Stimulated activated CD8-positive, alpha-beta memory T cell treated with anti-CD3 and anti-CD28 coated beads, Interleukin-4, amount 100 ng/mL, for 24 hours (primary cell): ENCODE results near the gene ACSL1.

Experiments used
- DNase-seq: peaks from one replicate; pipeline ENCODE4 v3.0.0-alpha.2; 2020; ENCODE audit warnings: low read depth

Gene ACSL1

DNA sequence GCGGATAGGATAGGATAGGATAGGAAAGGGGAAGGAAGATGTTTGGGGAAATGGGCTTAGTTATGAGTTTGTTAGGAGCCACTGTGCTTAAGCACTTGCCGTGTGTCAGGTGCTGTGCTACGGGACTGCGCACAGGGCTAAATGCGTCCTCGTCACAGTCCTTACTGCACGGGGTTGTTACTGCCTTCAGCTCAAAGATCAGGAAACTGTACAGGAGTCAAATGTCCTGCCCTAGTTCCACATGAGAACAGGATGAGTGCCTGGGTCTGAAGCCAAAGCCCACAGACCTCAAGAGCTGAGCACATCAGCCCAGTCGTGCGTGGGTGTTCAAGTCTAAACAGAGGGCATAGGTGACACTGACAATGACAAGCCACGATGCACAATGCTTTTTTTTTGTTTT lies 15.0 kb downstream of the ACSL1 start:
- DNase-seq: no peak

DNA sequence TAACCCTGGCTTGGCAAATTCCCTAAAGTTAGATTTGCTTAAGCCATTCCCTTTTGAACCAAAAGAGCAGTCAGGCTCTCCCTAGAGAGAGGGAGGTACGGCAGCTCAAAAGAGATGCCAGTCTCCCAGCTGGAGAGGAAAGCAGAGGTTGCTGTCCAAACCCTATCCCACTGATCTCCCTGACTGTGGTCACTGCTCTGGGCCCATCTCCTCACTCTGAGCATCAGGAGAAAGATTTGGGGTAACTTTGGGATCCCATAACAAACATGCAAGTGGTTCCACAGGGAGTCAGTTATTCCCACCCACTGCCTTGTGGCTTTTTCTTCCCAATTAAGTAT lies 17.1 kb downstream of the ACSL1 start:
- DNase-seq: no peak

DNA sequence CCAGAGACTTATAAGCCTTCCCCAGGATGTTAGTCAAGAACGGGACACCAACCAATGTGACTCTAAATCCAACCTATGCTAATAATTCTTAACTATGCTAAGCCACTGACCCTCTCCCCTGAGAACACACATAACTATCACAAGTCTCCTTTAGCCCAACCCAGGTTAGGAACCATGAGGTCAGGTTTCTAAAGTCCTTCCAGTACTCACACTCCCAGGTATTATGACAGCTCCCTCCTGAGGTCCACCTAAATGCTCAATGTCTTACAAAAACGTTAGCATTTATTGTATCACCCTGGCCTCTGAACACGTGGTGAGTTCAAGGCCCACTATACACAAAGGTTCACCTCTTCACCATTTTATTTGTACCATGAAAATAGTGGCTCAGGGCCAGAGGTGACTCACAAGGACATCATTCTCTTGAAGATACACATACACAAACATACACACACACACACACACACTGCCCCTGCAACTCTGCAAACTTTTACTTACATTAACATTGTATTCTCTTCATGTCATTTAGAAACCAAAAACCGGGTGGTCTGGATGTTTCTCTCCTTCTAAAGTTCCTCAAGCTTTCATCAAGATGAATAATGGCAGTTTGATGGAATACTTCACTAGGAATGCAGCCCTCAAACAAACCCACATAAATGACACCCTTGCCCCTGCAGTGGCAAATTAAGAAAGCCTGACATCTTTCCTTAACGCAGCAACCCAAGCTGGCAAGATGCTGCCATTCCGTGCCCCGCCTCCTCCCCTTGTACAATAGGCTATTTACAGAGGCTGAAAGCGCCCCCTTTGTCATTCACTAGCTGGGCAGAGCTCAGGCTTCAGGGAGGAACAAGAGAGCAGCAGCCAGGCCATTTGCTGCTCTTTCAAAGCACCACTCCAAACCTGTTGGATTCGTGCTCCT lies 17.7 kb downstream of the ACSL1 start:
- DNase-seq: no peak

DNA sequence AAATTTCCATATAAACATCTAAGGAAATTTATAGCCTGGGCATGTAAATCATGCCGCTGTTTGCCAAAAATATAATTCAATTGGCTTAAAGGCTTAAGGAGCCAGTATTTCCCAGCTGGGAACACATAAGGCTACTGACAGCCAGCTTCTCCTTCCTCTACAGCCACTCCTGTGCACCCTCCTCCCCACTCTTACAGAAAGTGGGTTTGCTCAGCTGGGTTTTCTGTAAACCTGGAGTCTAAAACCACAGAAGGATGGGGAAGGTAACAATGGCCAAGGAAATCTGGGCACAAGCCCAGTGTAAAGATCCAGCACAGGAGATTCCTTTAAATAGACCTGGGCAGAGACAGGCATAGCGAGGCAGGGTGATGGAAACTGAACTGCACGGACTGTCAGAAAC lies 18.5 kb downstream of the ACSL1 start:
- DNase-seq: no peak

DNA sequence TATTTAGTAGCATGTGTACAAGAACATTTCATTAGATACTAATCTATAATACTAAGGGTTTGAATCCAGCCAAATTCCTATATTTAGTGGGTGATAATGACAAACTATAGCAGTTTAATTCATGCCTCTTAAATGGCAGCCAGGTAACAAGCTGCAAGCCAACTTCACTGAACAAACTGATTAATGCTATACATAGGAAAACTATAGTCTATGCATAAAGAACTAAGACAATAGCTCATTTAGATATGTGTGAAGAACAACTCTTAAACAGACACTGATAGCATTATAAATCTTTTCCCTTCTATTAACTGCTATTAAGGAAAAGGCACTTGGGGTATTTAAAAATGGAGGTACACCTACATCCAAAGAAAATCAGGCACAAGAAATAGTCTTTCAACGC lies 19.1 kb downstream of the ACSL1 start:
- DNase-seq: no peak

DNA sequence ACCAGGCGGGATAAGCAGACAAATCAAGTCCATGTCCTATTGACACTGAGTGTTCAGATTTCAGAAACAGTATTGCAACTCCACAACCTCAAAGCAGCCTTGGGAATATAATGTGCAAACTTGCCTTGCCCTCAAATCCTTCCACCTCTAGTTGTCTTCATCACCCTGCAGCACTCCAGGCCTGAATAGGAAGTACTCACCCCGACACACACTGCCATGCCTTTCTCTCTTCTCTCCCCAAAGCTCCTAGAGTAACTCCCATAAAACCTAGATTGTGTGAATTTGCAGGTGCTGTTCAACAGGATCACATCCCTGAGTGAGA lies 19.6 kb downstream of the ACSL1 start:
- no peak for DNase-seq

DNA sequence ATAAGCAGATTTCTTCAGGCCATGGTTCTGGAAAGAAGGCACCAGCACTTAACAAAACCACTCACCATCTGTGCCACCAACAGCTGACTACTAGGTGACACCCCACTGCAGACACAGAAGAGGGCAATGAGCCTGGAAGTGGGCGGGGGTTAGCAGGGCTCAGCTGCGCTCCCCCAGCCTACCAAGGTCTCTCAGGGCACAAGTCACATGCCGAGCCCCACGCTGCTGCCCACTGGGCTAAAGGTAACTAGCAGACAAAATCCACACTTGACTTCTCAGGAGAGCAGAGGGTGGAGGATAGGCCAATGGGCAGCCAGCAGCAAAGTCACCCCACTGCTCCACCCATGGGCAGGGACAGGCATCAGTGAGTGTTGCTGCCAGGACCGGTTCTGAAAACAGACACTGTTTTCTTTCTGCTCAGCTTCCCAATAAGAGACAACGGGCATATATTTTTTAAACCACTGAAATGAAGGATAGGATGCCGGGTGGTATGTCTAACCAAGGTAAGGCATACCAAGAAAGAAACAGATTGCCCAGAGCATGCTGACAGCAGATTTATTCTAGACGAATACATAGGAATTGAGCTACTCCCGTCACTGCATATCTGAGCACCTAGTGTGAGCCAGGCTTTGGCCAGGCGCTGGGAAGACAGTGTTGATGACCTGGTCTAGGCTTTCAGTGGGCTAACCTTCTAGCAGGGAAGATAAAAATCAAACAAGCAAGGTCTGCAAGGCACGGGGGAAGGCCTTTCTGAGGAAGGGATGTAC lies 20.1 kb downstream of the ACSL1 start:
- no peak for DNase-seq

DNA sequence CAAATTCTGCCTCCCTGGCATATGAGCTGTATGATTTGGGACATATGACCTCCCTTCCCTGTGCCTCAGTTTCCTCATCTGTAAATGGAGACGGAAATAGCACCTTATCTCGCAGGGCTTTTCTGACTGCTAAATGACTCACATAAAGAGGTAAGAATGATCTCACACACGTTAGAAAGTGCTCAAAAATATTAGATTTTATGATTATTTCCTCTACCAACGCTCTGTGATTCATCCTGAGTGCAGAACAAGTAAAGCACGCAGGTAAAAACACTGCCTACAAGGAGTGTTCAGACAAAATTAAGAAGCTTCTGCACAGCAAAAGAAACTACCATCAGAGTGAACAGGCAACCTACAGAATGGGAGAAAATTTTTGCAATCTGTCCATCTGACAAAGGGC lies 21.1 kb downstream of the ACSL1 start:
- no peak for DNase-seq

DNA sequence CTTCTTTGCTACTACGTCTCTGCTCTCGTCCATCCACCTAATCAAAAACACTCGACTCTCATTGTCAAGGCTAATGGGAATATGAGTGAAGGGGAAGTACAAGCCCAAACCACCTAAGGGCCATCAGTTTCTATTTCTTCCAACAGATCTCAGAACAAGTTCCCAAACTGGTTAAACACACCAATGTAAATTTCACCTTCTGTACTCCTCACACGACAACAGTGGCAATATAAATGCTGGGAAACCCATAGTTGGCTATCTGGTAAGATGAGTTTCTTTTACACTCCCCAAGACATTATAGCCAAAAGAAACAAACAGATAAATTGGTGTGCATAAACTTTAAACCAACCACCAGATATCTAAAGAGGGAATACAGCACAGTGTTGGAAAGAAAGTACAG lies 21.9 kb downstream of the ACSL1 start:
- no peak for DNase-seq

DNA sequence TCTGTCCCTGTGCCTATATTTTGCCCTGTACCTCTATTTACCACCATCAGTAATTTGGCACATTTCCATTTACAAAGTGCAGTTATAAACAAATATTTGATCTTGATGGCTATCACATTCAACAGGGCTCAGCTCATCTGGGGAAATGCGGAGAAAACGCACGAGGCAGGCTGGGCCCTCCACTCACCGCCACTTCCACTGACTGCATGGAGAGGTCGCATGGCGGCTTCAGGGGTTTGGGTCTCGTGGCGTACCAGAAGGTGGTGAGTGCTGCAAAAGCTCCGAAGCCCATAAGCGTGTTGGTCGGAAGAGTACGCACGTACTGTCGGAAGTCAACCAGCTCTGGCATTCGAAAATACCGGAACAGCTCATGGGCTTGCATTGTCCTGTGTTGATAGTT lies 22.6 kb downstream of the ACSL1 start:
- DNase-seq: no peak

DNA sequence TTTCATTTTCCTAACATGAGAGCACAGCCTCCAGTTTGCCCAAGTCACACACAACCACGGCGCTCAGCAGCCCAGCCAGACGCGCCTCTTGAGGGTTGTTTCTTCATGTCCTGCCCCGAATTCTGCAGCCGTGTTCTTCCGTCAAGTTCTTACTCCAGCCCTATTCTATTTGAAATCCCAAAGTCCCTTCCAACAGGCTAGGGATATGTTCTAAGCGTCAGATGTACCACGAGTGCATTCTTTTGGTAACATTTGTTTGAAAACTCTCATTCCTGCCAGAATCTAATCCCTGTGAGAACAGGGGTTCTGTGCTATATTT lies 23.1 kb downstream of the ACSL1 start:
- no peak for DNase-seq

DNA sequence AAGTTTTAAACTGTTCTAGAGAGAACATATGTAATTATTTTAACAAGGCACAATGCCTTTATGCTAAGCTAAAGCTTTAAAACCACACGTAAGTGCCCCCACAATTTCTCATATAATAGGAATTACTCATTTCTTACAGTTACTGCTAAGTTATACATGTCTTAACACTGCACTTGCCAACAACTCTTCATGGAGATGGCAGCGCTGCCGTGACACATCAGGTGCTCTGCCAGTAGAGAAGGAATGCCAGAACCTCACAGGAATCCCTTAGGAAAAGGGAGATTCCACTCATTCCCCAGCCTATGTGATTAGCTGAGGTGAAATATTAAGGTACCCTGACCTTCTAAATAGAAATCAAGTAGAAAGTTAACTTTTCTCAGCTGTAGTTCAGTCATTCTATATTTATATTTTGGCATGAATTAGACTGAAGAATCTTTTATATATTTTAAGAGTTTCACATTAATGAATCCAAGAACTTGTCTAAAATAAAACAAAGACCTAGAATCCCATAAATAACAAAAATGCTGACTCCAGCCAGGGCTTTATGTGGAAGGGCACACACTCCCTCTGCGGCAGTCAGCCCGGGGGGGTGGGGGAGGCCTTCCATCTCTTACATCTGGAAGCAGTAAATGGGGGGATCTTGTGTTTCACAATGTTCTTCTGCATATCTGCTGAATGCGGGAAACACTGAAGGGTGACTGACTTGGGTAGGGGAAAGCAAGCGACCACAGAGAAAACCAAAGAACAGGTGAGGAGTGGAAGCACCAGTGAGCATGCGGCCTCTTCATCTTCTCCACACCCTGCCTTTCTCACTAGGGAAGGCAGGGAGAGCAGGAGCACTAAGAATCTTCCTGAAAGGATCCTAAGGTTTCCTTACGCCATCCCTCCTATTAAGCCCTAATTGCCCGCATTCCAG lies 23.7 kb downstream of the ACSL1 start:
- no peak for DNase-seq

DNA sequence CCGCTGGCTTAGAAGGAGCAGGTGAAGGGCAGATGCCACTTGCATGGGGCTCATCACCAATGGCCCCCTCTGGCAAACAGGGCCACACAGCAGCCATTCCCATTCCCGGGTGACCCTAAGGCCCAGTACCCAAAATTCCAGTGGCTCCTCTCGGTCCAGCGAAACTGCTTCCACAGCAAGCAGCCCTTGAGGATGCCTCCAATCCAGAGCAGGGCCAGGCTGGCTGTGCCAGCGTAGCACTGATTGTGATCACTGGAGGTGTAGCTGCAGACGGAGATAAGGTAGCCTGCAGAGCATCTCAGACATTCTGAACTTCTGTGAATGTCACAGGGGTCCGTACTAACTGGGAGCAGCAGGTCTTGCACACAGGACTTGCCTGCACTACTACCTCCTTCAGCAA lies 27.3 kb downstream of the ACSL1 start:
- no peak for DNase-seq

DNA sequence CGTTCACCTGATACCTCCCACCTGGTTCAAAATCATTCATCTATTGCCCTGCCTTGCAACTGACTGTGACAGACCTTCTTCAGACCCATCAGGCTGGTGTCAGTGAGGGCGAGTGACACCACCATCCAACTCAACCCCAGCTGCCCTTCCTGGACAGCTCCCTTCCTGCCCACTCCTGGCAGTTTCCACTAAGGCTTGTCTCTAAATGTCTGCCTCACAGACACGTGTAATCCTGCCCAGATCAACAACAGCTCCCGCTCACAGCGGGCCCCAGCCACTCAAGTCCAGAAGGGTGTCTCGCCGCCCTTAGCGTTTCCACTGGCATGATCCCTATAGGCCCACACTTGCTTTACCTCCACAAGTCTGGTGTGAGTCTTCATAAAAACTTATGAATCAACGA lies 28.9 kb downstream of the ACSL1 start:
- DNase-seq: no peak

DNA sequence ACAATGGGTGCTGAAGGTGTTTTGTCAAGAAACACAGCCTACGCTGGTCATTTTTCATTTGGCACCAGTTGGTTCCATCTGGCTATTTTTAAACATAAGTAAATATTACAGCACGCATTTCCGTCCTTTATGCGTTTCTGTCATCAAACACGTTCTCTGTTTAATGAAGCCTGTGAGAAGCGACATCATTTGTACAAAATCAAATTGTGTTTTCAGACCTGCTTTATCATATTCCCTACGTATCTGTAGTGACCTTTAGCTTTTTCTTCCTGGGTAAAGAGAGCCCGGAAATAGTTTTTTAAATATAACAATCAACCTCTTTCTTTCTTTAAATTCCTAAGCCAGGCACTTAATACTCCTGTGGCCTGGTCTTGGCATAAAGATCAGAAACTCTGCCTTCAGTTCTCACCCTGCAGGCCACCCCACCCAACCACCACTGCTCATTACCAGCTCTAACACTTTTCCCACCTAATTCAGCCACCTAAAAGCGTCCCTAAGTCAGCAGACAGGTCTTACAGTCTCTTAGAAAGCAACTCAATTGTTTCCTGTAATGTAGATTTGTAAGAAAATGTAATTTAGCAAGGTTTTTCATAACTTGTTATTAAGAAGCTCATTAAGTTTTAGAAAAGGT lies 30.4 kb downstream of the ACSL1 start:
- no peak for DNase-seq

DNA sequence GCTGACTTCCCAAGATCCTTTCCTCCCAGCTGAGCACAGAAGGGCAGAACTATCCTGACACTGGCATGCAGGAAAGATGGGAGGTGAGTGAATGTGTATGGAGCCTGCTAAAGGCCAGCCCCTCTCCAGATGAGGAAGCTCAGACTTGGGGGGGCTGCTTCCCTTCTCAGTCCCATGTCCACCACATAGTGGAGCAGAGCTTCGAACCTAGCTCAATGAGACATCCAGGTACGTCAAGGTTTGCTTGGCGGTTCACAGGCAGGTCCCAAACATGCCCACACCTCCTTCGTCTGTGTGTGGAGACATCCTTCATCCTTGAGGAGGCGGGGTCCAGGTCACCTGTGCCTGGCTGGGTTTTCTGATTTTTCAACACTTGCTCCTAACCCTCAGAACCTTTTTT lies 31.3 kb downstream of the ACSL1 start:
- DNase-seq: no peak

DNA sequence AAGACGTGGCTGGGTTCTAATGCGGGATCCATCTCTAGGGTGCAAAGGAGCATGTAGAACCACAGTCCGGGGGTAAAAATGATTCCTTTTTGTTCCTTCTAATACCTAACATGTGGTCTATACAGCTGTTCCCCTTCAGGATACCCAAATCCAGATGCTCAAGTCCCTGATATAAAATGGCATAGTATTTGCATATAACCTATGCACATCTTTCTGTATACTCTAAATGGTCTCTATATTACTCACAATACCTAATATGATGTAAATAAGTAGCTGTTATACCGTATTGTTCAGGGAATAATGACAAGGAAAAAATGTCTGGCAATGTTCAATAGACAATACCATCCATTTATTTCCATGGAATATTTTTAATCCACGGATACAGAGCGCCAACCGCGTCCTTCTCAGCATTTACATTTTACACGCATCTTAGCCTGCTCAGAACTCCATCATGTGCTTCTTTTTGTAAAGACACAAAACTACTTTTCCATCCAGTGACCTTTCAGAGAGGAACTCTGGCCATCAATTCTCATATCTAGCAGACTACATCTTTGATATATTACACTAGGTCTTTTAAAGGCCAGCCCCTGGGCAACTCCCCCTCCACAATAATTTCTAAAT lies 31.9 kb downstream of the ACSL1 start:
- no peak for DNase-seq

DNA sequence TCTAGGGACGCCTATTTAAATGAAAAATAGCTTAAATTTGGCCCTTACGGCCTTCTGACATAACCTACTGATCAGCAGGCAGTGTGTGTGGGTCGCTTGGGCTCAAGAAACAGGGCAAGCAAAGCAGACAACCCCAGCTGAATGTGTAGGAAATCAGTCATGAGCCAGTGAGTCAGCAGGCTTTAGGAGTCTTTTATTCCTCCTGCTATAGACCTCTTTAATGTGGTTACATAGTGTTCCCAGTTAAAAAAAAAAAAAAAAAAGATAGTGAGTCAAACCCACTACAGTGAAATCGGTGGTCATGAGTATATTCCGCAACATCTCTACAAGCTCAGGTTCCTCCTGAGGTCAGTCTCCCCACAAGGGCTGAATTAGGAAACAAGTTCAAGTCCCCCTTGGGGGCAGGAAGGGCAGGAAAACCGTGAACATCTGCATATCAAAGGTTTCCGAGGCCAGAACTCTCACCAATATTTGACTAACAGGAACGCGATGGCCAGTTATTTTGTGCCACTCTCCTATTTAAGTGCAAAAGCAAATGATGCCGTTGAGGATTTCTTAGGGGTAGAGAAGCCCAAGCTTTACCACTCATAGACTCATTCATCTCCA lies 32.7 kb downstream of the ACSL1 start:
- peak; percentile 30 for DNase-seq

DNA sequence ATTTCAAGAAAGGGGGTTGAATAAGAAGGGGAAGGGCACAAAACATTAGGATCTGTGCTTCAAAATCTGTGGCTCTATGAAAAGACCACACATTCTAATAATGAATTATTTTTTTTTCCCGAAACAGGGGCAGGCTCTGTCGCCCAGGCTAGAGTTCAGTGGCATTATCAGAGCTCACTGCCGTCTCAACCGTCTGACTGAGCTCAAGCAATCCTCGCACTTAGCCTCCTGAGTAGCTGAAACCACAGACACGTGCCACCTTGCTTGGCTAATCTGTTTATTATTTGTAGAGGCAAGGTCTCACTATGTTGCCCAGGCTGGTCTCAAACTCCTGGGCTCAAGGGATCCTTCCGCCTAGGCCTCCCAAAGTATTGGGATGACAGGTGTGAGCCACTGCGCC lies 33.4 kb downstream of the ACSL1 start:
- DNase-seq: no peak

DNA sequence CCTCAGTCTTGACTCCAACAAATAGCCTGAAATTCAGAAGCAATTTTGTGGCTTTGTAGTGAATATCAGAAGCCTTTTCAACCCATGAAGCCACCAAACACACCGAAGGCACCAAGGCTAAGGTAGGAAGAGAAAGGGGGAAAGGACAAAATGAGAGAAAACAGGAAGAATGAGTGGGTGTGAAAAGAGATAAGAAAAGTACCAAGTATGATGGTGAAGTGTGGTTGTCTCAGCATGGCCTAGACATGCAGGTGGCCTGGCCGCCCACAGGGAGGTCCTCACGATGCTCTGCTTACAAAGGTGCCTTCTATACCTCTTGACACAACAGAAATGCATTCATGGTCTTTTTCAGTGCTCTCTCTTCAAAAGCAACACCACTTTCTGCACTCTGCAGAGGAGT lies 34.9 kb downstream of the ACSL1 start:
- DNase-seq: no peak

DNA sequence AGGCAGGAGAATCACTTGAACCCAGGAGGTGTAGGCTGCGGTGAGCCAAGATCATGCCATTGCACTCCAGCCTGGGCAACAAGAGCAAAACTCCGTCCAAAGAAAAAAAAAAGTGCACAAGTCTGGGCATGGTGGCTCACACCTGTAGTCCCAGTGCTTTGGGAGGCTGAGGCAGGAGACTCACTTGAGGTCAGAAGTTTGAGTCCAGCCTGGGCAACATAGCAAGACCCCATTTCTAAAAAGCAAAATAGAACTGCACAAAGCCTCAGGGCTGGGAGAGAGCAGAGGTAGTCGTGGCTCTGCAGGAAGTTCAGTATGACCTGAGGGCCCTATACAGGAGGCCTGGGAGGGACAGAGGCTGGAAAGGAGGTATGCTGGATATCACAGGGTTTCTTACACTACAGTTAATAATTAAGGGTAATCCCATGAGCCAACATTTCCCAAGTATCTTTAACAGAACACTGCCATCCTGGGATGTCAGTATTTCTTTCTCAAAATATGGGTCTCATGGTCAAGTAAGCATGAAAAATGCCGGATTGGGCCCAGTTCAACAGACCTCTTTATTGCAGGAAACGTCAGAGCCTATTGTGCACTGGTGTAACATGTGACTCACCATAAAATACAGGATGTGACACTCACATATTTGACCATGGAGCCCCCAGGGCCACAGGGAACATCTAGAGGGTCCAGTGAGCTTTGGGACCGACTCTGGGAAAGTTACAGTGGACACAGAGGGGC lies 37.8 kb downstream of the ACSL1 start:
- no peak for DNase-seq
